K562 (cell line): ENCODE results near the gene C1orf167. TPM values are rescaled to one million over a fixed set of nuclear protein-coding genes. Genes with fewer than 3 reads are reported as not detected.

Experiments
- BRD4 ChIP-seq: fragments of 200-600 bp; sonication (generic); IDR thresholded peaks from 2 replicates; pipeline ENCODE4 v1.6.1; 2017; ENCODE audit warnings: inconsistent platforms
- FOSL1 ChIP-seq: fragments of 200-800 bp; sonication (Bioruptor generic); conservative IDR thresholded peaks from 2 replicates; pipeline ENCODE4 v1.6.1; 2016; ENCODE audit warnings: missing genetic modification characterization, missing compliant biosample characterization
- IRF2 ChIP-seq: sonication (generic); formaldehyde crosslinking; IDR thresholded peaks from 2 replicates; pipeline ENCODE4 v1.8.1; 2022; ENCODE audit warnings: mild to moderate bottlenecking, missing genetic modification reagents
- MECOM ChIP-seq: fragments of 250-450 bp; sonication (Bioruptor Pico); IDR thresholded peaks from 2 replicates; pipeline ENCODE4 v1.8.0; 2022; ENCODE audit warnings: inconsistent platforms
- NBN ChIP-seq: fragments of 450-650 bp; IDR thresholded peaks from 2 replicates; pipeline ENCODE4 v1.6.1; 2016; ENCODE audit warnings: low read depth, mild to moderate bottlenecking
- RBBP5 ChIP-seq: fragments of 200-600 bp; sonication (generic); IDR thresholded peaks from 2 replicates; pipeline ENCODE4 v1.6.1; 2012; ENCODE audit warnings: borderline replicate concordance, mild to moderate bottlenecking, low read length, control low read depth, inconsistent platforms; ENCODE audit not compliant: insufficient read depth, poor library complexity, severe bottlenecking
- ZNF551 ChIP-seq: fragments of 250-450 bp; sonication (Bioruptor Pico); IDR thresholded peaks from 2 replicates; pipeline ENCODE4 v1.5.0; 2021; ENCODE audit warnings: mild to moderate bottlenecking, moderate library complexity
- ZNF57 ChIP-seq: fragments of 450-650 bp; formaldehyde crosslinking; IDR thresholded peaks from 2 replicates; pipeline ENCODE4 v1.4.0; 2020; ENCODE audit warnings: mild to moderate bottlenecking, moderate library complexity
- polyA plus RNA-seq, 8 experiments: library from polyadenylated mRNA; depleted of rRNA in 4 of 8; stranded (reverse) in 5 of 8; unstranded in 3 of 8; fragments of >200 nt; fragmentation: Nextera tagmentation in 2 of 8; fragmentation: Illumina TruSeq in 1 of 8; extraction: Ambion mirVana in 2 of 8; extraction: Trizol in 1 of 8; gene quantifications; 2 replicates each; pipeline versions ENCODE4 v1.2.1 to v1.2.3, GENCODE V29; 2011 to 2014; ENCODE audit warnings: inconsistent platforms in 1 of 8, missing spikeins in 1 of 8
- total RNA-seq, 7 experiments: library from RNA; depleted of rRNA in 6 of 7; stranded (reverse); fragments of >200 nt in 6 of 7; fragmentation: Illumina TruSeq in 2 of 7; extraction: Trizol in 2 of 7; gene quantifications; 2 replicates each; pipeline versions ENCODE4 v1.2.1 to v1.2.3, GENCODE V29; 2011 to 2021; ENCODE audit warnings: low replicate concordance in 1 of 7
- TF ChIP-seq, protein P1 (sequence below): sonication (generic); formaldehyde crosslinking; IDR thresholded peaks from 2 replicates; pipeline ENCODE4 v1.8.0; 2022; ENCODE audit warnings: mild to moderate bottlenecking, missing genetic modification reagents
- TF ChIP-seq, protein P2 (sequence below): fragments of 250-450 bp; sonication (Bioruptor Pico); IDR thresholded peaks from 2 replicates; pipeline ENCODE4 v1.6.1; 2021; ENCODE audit warnings: mild to moderate bottlenecking
- TF ChIP-seq, protein P3 (sequence below): fragments of 450-650 bp; formaldehyde crosslinking; IDR thresholded peaks from 2 replicates; pipeline ENCODE4 v1.4.0; 2020; ENCODE audit warnings: mild to moderate bottlenecking, moderate library complexity
- TF ChIP-seq, protein P4 (sequence below): sonication (generic); formaldehyde crosslinking; IDR thresholded peaks from 2 replicates; pipeline ENCODE4 v1.8.1; 2023; ENCODE audit warnings: mild to moderate bottlenecking, missing genetic modification reagents, moderate library complexity
- TF ChIP-seq, protein P5 (sequence below): fragments of 450-650 bp; IDR thresholded peaks from 2 replicates; pipeline ENCODE4 v1.7.1; 2018; ENCODE audit warnings: mild to moderate bottlenecking, low read depth; ENCODE audit not compliant: partially characterized antibody
- TF ChIP-seq, protein P6 (sequence below): fragments of 450-650 bp; IDR thresholded peaks from 2 replicates; pipeline ENCODE4 v1.6.1; 2016; ENCODE audit warnings: antibody characterized with exemption

Gene C1orf167
- total and polyA plus RNA-seq, 9 of the 15 experiments (the other 6 are each of a cell fraction or from before 2014, with no cell fraction given), result 0.22 to 0.86 (median 0.31) TPM; not detected in 2

DNA sequence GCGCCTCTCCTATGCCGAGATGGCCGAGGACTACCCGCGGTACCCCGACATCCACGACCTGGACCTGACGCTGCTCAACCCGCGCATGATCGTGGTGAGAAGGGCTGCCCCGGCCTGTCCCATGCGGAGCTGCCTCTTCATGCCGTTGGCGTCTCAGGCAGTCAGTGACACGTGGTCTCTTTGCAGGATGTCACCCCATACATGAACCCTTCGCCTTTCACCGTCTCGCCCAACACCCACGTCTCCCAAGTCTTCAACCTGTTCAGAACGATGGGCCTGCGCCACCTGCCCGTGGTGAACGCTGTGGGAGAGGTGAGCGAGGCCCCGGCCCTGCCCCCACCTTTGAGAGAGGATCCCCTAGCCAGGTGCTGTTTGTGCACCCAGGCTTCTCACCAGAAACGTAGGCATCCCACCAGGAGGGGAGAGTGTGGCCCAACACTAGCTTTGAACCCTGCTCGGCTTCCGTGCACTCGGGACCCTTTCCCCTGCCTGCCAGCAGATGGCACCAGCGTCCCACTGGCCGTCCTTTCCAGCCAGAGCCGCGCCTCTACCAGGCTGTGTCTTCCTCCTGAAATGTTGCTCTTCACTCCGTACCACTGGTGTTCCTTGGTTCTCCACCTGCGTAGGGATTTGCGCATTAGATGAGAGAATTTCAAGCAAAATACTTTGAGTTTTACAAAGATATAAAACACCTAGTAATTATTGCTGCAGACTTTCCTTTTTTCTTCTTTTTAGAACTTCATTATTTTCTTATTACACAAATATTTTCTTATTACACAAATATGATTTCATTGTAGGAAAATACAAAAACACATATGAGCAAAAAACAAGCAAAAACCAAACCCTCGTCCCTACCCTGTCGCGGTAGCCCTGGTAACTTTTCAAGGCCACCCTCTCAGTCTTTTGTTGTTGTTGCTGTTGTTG is 76.6 kb downstream of the C1orf167 start (continued):
- TF ChIP-seq IRF2, result no peak
- peak; percentile 56; the same call in 1 of the 2 replicates for TF ChIP-seq MECOM
- TF ChIP-seq, protein P1, sequence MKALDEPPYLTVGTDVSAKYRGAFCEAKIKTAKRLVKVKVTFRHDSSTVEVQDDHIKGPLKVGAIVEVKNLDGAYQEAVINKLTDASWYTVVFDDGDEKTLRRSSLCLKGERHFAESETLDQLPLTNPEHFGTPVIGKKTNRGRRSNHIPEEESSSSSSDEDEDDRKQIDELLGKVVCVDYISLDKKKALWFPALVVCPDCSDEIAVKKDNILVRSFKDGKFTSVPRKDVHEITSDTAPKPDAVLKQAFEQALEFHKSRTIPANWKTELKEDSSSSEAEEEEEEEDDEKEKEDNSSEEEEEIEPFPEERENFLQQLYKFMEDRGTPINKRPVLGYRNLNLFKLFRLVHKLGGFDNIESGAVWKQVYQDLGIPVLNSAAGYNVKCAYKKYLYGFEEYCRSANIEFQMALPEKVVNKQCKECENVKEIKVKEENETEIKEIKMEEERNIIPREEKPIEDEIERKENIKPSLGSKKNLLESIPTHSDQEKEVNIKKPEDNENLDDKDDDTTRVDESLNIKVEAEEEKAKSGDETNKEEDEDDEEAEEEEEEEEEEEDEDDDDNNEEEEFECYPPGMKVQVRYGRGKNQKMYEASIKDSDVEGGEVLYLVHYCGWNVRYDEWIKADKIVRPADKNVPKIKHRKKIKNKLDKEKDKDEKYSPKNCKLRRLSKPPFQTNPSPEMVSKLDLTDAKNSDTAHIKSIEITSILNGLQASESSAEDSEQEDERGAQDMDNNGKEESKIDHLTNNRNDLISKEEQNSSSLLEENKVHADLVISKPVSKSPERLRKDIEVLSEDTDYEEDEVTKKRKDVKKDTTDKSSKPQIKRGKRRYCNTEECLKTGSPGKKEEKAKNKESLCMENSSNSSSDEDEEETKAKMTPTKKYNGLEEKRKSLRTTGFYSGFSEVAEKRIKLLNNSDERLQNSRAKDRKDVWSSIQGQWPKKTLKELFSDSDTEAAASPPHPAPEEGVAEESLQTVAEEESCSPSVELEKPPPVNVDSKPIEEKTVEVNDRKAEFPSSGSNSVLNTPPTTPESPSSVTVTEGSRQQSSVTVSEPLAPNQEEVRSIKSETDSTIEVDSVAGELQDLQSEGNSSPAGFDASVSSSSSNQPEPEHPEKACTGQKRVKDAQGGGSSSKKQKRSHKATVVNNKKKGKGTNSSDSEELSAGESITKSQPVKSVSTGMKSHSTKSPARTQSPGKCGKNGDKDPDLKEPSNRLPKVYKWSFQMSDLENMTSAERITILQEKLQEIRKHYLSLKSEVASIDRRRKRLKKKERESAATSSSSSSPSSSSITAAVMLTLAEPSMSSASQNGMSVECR (CRISPR knock-in tag), result peak; percentile 55; the same call in 1 of the 2 replicates
- TF ChIP-seq ZNF551 (CRISPR knock-in tag), result no peak
- TF ChIP-seq, protein P2, sequence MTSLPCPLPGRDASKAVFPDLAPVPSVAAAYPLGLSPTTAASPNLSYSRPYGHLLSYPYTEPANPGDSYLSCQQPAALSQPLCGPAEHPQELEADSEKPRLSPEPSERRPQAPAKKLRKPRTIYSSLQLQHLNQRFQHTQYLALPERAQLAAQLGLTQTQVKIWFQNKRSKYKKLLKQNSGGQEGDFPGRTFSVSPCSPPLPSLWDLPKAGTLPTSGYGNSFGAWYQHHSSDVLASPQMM (CRISPR knock-in tag), result no peak
- no peak for TF ChIP-seq NBN
- TF ChIP-seq, protein P3, sequence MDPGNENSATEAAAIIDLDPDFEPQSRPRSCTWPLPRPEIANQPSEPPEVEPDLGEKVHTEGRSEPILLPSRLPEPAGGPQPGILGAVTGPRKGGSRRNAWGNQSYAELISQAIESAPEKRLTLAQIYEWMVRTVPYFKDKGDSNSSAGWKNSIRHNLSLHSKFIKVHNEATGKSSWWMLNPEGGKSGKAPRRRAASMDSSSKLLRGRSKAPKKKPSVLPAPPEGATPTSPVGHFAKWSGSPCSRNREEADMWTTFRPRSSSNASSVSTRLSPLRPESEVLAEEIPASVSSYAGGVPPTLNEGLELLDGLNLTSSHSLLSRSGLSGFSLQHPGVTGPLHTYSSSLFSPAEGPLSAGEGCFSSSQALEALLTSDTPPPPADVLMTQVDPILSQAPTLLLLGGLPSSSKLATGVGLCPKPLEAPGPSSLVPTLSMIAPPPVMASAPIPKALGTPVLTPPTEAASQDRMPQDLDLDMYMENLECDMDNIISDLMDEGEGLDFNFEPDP (CRISPR knock-in tag), result no peak
- no peak for TF ChIP-seq BRD4
- no peak for TF ChIP-seq RBBP5
- no peak for TF ChIP-seq ZNF57 (CRISPR knock-in tag)
- TF ChIP-seq, protein P4, sequence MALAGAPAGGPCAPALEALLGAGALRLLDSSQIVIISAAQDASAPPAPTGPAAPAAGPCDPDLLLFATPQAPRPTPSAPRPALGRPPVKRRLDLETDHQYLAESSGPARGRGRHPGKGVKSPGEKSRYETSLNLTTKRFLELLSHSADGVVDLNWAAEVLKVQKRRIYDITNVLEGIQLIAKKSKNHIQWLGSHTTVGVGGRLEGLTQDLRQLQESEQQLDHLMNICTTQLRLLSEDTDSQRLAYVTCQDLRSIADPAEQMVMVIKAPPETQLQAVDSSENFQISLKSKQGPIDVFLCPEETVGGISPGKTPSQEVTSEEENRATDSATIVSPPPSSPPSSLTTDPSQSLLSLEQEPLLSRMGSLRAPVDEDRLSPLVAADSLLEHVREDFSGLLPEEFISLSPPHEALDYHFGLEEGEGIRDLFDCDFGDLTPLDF (CRISPR knock-in tag), result no peak; the same call in 1 of the 2 replicates
- TF ChIP-seq, protein P5, sequence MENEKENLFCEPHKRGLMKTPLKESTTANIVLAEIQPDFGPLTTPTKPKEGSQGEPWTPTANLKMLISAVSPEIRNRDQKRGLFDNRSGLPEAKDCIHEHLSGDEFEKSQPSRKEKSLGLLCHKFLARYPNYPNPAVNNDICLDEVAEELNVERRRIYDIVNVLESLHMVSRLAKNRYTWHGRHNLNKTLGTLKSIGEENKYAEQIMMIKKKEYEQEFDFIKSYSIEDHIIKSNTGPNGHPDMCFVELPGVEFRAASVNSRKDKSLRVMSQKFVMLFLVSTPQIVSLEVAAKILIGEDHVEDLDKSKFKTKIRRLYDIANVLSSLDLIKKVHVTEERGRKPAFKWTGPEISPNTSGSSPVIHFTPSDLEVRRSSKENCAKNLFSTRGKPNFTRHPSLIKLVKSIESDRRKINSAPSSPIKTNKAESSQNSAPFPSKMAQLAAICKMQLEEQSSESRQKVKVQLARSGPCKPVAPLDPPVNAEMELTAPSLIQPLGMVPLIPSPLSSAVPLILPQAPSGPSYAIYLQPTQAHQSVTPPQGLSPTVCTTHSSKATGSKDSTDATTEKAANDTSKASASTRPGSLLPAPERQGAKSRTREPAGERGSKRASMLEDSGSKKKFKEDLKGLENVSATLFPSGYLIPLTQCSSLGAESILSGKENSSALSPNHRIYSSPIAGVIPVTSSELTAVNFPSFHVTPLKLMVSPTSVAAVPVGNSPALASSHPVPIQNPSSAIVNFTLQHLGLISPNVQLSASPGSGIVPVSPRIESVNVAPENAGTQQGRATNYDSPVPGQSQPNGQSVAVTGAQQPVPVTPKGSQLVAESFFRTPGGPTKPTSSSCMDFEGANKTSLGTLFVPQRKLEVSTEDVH, result peak; percentile 26
- no peak for TF ChIP-seq FOSL1 (tag)
- TF ChIP-seq, protein P6, sequence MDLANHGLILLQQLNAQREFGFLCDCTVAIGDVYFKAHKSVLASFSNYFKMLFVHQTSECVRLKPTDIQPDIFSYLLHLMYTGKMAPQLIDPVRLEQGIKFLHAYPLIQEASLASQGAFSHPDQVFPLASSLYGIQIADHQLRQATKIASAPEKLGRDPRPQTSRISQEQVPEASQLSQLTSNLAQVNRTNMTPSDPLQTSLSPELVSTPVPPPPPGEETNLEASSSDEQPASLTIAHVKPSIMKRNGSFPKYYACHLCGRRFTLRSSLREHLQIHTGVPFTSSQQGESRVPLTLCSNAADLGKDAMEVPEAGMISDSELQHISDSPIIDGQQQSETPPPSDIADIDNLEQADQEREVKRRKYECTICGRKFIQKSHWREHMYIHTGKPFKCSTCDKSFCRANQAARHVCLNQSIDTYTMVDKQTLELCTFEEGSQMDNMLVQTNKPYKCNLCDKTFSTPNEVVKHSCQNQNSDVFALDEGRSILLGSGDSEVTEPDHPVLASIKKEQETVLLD, result no peak
